AG09319 (cell line): Measurements from ENCODE around the gene LSM14B.

ENCODE experiments used
- DNase-seq: peaks from one replicate; pipeline ENCODE4 v3.0.0-alpha.2; 2010; ENCODE audit warnings: low read depth; ENCODE audit errors: extremely low read depth
- TF ChIP-seq, protein P1 (sequence below): IDR thresholded peaks from 2 replicates; pipeline ENCODE4 v1.5.1; 2011; ENCODE audit warnings: low read depth, mild to moderate bottlenecking, inconsistent platforms, low read length, moderate library complexity

Gene LSM14B

GRCh38 chr20:62183426-62184142 lies 61.3 kb downstream of the LSM14B start:
- TF ChIP-seq, protein P1, sequence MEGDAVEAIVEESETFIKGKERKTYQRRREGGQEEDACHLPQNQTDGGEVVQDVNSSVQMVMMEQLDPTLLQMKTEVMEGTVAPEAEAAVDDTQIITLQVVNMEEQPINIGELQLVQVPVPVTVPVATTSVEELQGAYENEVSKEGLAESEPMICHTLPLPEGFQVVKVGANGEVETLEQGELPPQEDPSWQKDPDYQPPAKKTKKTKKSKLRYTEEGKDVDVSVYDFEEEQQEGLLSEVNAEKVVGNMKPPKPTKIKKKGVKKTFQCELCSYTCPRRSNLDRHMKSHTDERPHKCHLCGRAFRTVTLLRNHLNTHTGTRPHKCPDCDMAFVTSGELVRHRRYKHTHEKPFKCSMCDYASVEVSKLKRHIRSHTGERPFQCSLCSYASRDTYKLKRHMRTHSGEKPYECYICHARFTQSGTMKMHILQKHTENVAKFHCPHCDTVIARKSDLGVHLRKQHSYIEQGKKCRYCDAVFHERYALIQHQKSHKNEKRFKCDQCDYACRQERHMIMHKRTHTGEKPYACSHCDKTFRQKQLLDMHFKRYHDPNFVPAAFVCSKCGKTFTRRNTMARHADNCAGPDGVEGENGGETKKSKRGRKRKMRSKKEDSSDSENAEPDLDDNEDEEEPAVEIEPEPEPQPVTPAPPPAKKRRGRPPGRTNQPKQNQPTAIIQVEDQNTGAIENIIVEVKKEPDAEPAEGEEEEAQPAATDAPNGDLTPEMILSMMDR = no peak
- no peak for DNase-seq
